ENCODE measurements around the gene ELAVL3. TPM values are rescaled to one million over a fixed set of nuclear protein-coding genes. Genes with fewer than 3 reads are reported as not detected.

ELAVL3 gene
- total RNA-seq, 1 donor from 2014 or later = 0.66 TPM

DNA sequence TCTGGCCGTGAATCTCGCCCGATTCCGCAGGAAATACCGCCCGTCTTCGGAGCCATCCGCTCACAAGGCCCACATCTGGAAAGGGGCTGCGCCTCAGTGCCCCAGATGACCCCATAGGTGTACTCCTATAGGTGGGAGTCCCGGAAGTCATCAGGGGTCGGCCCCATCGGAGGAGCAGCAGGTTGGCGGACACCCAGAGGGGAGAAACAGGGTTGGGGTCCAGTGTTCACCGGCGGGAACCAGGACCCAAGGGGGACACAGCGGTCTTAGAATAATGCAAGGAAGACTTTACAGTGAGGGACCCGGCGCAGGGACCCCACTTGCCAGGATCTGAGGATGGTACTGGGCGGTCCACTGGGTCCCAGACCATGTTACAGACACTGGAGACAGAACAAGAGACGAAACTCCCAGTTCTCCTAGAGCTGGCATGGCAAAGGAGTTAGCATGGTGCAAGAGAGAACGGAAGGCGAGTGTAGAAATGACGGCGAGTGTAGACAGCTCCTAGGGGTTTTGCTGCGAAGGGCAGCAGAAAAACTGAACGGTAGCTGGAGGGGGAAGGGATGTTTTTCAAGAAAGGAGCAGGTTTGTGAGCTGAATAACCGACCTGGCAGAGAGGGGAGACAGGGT is 57.6 kb downstream of the ELAVL3 start:
- H3K4me3 ChIP-seq = no peak overlapping the region
- no peaks in the 10 kb centered on the region for H3K9me3 ChIP-seq (replicated peaks)
- no peak for DNase-seq
- H3K36me3 ChIP-seq = no peaks in the 10 kb centered on the region
- peaks cover 62% of the 10 kb centered on the region for H3K27me3 ChIP-seq (ENCODE audit: low read depth)
- H3K4me1 ChIP-seq = peaks cover 53% of the 10 kb centered on the region
- intact Hi-C loops (cut with micrococcal nuclease) = no loop called here
- TF ChIP-seq, protein P1, sequence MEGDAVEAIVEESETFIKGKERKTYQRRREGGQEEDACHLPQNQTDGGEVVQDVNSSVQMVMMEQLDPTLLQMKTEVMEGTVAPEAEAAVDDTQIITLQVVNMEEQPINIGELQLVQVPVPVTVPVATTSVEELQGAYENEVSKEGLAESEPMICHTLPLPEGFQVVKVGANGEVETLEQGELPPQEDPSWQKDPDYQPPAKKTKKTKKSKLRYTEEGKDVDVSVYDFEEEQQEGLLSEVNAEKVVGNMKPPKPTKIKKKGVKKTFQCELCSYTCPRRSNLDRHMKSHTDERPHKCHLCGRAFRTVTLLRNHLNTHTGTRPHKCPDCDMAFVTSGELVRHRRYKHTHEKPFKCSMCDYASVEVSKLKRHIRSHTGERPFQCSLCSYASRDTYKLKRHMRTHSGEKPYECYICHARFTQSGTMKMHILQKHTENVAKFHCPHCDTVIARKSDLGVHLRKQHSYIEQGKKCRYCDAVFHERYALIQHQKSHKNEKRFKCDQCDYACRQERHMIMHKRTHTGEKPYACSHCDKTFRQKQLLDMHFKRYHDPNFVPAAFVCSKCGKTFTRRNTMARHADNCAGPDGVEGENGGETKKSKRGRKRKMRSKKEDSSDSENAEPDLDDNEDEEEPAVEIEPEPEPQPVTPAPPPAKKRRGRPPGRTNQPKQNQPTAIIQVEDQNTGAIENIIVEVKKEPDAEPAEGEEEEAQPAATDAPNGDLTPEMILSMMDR (IDR thresholded peaks at IDR 0.05; ENCODE audit: borderline replicate concordance) = no peak
- no peak overlapping the region for H3K27ac ChIP-seq (replicated peaks)

DNA sequence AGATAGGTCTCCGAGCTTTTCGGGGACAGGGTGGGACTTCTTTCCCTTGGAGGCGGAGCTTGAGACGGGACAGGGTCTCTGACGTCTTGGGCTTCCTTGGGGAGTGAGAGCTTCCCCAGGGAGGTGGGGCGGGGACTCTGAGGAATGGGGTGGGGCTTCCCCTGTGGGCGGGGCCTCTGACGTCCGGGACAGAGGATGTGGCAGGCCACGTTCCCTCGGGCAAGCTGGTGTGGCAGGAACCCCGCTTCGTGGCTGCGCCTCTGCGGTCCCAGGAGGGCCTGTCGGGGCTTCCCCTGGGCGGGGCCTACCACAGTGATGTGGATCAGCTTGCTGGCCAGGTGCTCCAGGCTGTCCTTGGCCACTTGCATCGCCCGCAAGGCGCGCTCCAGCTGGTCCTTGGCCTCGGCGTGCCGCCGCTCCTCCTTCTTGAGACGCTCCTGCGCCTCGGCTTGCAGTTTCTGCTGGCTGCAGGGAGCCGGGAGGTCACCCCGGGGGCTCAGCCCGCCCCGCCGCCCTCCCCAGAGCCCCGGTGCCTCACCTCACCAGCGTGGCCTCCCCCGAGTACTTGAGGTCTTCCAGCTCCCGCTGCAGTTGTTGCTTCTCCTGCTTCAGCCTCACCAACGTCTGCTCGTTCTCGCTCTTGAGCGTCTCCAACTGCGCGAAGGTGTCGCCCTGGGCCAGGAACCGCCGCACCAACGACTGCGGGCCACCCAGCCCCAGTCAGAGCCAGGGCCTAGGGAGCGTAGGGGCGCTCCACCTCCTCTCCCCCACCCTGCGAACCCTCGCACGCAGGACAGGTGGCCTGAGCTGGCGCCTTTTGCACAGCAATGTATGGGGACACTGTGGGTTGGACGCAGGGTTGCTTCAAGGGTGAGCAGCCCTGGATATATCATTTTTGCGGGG is 58.4 kb downstream of the ELAVL3 start:
- Histone ChIP-seq H3K27me3 (ENCODE audit: low read depth) (peaks cover 69% of the 10 kb centered on the region), H3K9me3 (replicated peaks) (no peaks in the 10 kb centered on the region), H3K27ac (replicated peaks) (peak overlapping the region; percentile 84), H3K4me3 (peak overlapping the region; percentile 66), H3K36me3 (no peaks in the 10 kb centered on the region), H3K4me1 (peaks cover 55% of the 10 kb centered on the region)
- intact Hi-C loops (cut with micrococcal nuclease) = no loop called here
- TF ChIP-seq, protein P1 (IDR thresholded peaks at IDR 0.05; ENCODE audit: borderline replicate concordance) = no peak
- peak; percentile 84 for DNase-seq

DNA sequence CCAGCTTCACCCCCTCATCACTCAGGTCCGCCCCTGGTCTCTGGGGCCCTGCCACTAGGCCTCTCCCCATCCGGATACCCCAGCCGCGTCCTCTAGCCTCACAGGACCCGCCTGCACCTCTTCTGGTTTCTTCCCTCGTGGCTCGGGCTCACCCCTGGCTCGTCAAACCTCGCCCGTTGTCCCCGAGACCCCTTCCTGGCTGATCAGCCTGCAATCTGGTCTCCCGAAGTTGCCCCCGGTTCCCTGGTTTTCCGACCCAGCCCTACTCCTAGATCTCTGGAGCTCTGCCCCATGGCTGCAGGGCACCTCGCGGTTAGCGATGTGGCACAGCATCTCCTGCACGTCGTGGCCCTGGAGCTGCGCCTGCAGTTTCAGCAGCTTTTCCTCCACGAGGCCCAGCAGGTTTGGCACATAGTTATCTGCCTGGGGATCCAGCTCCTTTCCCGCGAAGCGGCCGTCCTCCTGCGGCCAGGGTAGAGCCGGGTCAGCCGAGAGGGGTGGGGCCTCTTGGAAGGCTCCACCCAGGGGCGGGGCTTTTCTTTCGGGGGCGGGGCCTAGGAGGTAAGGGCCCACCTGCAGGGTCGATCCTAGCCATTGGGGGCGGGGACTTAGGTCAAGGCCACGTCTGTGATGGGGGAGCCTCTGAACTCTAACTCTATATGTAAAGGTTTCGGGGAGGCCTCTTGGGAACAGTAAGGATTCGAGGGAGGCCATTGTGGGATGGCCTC is 59.3 kb downstream of the ELAVL3 start:
- Histone ChIP-seq H3K4me3 (peak overlapping the region; percentile 66), H3K36me3 (no peaks in the 10 kb centered on the region), H3K9me3 (replicated peaks) (no peaks in the 10 kb centered on the region), H3K27me3 (ENCODE audit: low read depth) (peaks cover 78% of the 10 kb centered on the region), H3K27ac (replicated peaks) (peak overlapping the region; percentile 84), H3K4me1 (peaks cover 55% of the 10 kb centered on the region)
- intact Hi-C loops (cut with micrococcal nuclease) = no loop called here
- DNase-seq = peak; percentile 59
- TF ChIP-seq, protein P1 (IDR thresholded peaks at IDR 0.05; ENCODE audit: borderline replicate concordance) = no peak

DNA sequence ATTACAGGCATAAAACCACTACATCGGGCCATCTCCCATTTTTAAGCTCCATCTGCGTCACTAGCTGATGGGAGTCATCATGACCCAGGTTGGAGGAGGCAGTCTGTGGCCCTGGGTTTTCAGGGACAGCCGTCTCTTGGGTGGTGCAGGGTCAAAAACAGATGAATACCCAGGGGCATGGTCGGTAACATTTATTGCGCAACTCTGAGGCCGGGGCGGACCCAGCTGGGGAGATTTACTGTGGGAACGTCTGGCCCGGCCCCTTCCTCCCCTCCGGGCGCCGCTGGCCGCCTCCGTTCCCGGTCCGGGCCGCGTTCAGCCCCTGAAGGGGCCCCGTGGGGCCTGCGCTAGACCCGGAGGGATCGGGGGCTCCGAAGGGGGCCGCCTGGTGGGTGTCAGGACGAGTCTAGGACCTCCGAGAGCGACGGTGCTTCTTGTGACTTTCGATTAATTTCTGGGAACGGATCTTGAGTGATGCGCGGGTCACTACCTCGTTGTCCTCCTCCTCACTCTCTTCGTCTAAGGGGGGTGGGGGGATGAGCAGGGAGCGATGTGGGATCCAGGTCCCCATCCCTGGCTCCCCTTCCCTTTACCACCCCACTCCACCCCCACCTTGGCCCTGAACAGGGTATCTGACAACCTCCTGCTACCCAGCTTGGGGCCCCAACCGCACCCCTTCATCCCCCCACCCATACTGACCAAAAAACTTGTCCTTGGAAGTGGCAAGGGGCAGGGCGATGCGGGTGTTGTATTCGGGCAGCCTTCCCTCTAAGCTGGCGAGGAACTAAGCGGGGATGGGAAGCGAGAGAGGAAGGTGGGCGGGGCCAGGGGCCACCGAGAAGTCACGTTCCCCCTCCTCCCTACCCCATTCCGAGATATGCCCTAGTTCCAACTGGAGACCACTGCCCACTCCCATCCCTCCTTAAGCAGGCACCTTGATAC is 60.1 kb downstream of the ELAVL3 start:
- intact Hi-C loops (cut with micrococcal nuclease) = no loop called here
- H3K36me3 ChIP-seq = no peaks in the 10 kb centered on the region
- peak overlapping the region; percentile 84 for H3K27ac ChIP-seq (replicated peaks)
- H3K9me3 ChIP-seq (replicated peaks) = no peaks in the 10 kb centered on the region
- peak overlapping the region; percentile 66 for H3K4me3 ChIP-seq
- peak; percentile 85 for DNase-seq
- peaks cover 55% of the 10 kb centered on the region for H3K4me1 ChIP-seq
- TF ChIP-seq, protein P1 (IDR thresholded peaks at IDR 0.05; ENCODE audit: borderline replicate concordance) = no peak
- H3K27me3 ChIP-seq (ENCODE audit: low read depth) = peaks cover 86% of the 10 kb centered on the region
